ENCODE data around the gene FUCA1. TPM values are rescaled to one million over a fixed set of nuclear protein-coding genes. Genes with fewer than 3 reads are reported as not detected.

FUCA1 gene
- total RNA-seq, 1 experiment from 2014 or later = 20.7 TPM

DNA sequence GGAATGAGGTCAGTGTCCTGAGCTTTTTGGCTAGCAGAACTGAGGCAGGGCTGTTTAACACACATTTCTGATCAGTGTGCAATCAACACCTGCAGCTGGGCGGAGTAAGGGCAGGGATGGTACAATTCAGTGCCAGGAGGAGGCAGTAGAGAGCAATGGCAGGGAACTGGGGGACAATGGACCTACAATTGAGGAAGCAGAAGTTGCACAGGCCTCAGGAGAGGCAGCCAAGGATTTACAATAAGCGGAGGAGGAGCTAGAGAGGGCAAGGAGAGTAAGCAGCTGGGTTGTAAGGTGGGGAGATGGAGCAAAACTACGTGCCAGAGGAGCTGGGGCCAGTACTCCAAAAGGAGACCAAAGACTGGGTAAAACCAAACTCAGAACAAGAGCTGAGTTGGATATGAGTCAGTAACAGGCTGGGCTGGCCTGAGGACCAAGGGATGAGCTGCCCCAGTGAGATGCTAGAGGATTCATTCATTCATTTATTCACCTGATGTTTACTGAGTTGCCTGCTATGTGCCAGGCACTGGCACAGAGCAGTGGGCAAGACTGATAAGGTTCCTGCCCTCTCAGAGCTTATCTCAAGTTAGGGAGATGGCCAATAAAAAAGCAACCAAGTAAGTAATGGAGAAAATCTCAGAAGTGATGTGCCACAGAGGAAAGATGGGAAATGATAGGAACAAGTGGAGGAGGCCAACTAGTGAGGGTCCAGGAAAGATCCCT, 57.1 kb downstream of the FUCA1 start:
- H3K79me2 ChIP-seq (ENCODE audit: insufficient read depth, low read length) = no peaks in the 10 kb centered on the region
- no peak for DNase-seq (ENCODE audit: low read depth, low spot score)
- peaks cover 6 to 15% of the 10 kb centered on the region in 2 experiments; a peak in 2 of 4 replicates for H3K4me1 ChIP-seq (ENCODE audit: control insufficient read depth in 1 of 2, insufficient read depth in 2 of 2, low read length in 2 of 2)
- no peaks in the 10 kb centered on the region for H3K9me3 ChIP-seq (ENCODE audit: control insufficient read depth in 1 of 2, insufficient read depth in 1 of 2, low read depth in 1 of 2, low read length in 2 of 2)
- POLR2A ChIA-PET = interaction anchor here (0.7 kb wide), 1 partner anchor 106 kb away, joined by 4 read pairs; no protein-coding TSS in a partner anchor
- BruUV-seq (replicated peaks) = no TSS peak
- RAD21 ChIA-PET (ENCODE audit: low non-redundant PET in 1 of 2, low total read pairs in 2 of 2, uncharacterized antibody in 2 of 2, unreplicated experiment in 2 of 2) = interaction anchor here (2.0 to 2.3 kb wide), 2 partner anchors 106 kb away, joined by 5 to 11 read pairs; no protein-coding TSS in a partner anchor
- no peaks in the 10 kb centered on the region for H4K20me1 ChIP-seq (ENCODE audit: insufficient read depth)
- H3K9ac ChIP-seq (ENCODE audit: low read length) = no peak overlapping the region
- CTCF ChIA-PET = interaction anchor here (0.6 to 3.2 kb wide), 11 partner anchors 9 to 105 kb away, joined by 3 to 21 read pairs (median 5); partner anchors contain the start of genes GALE, HMGCL, LYPLA2 and PITHD1
- intact Hi-C loops (cut with micrococcal nuclease) = no loop called here
- no peak overlapping the region for H2AFZ ChIP-seq (ENCODE audit: low read depth, low read length, poor library complexity, severe bottlenecking)
- no peaks in the 10 kb centered on the region; a peak in 1 of 4 replicates for H3K36me3 ChIP-seq (ENCODE audit: control insufficient read depth in 1 of 2, insufficient read depth in 2 of 2, low read length in 2 of 2)
- ATAC-seq = peak; percentile 80
- no peak overlapping the region for H3K27ac ChIP-seq (ENCODE audit: low read depth, low read length)
- no peak overlapping the region for H3K4me3 ChIP-seq (replicated peaks in 1 of 2; ENCODE audit: low read depth in 1 of 2, low read length in 2 of 2)
- no peaks in the 10 kb centered on the region for H3K9me2 ChIP-seq (ENCODE audit: insufficient read depth)
- H3K4me2 ChIP-seq (ENCODE audit: low read length) = no peak overlapping the region
- H3K27me3 ChIP-seq (ENCODE audit: insufficient read depth, low read length) = no peaks in the 10 kb centered on the region
- TF ChIP-seq TCF7L2 (IDR thresholded peaks at IDR 0.05; ENCODE audit: borderline replicate concordance, extremely low read depth, insufficient read depth, insufficient read length) = no peak
- TF ChIP-seq YY1 (IDR thresholded peaks at IDR 0.05; ENCODE audit: extremely low read depth, insufficient replicate concordance, low read depth, low read length) = no peak
- TF ChIP-seq, protein P1, sequence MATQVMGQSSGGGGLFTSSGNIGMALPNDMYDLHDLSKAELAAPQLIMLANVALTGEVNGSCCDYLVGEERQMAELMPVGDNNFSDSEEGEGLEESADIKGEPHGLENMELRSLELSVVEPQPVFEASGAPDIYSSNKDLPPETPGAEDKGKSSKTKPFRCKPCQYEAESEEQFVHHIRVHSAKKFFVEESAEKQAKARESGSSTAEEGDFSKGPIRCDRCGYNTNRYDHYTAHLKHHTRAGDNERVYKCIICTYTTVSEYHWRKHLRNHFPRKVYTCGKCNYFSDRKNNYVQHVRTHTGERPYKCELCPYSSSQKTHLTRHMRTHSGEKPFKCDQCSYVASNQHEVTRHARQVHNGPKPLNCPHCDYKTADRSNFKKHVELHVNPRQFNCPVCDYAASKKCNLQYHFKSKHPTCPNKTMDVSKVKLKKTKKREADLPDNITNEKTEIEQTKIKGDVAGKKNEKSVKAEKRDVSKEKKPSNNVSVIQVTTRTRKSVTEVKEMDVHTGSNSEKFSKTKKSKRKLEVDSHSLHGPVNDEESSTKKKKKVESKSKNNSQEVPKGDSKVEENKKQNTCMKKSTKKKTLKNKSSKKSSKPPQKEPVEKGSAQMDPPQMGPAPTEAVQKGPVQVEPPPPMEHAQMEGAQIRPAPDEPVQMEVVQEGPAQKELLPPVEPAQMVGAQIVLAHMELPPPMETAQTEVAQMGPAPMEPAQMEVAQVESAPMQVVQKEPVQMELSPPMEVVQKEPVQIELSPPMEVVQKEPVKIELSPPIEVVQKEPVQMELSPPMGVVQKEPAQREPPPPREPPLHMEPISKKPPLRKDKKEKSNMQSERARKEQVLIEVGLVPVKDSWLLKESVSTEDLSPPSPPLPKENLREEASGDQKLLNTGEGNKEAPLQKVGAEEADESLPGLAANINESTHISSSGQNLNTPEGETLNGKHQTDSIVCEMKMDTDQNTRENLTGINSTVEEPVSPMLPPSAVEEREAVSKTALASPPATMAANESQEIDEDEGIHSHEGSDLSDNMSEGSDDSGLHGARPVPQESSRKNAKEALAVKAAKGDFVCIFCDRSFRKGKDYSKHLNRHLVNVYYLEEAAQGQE (IDR thresholded peaks at IDR 0.05; ENCODE audit: low read depth) = no peak
- no peak for TF ChIP-seq EZH2 (IDR thresholded peaks at IDR 0.05)
- peak; percentile 52 for TF ChIP-seq RAD21 (IDR thresholded peaks at IDR 0.05; ENCODE audit: low read depth)
- no peak for TF ChIP-seq ZNF274 (IDR thresholded peaks at IDR 0.05; ENCODE audit: low read depth, low read length)
- TF ChIP-seq EZH2phosphoT487 (IDR thresholded peaks at IDR 0.05; ENCODE audit: borderline replicate concordance) = no peak
- TF ChIP-seq EGR1 (IDR thresholded peaks at IDR 0.05; ENCODE audit: low read depth) = no peak
- TF ChIP-seq, protein P2, sequence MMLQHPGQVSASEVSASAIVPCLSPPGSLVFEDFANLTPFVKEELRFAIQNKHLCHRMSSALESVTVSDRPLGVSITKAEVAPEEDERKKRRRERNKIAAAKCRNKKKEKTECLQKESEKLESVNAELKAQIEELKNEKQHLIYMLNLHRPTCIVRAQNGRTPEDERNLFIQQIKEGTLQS (IDR thresholded peaks at IDR 0.05) = no peak
- no peak for TF ChIP-seq CBX3 (IDR thresholded peaks at IDR 0.05; ENCODE audit: low read depth)
- TF ChIP-seq, protein P3, sequence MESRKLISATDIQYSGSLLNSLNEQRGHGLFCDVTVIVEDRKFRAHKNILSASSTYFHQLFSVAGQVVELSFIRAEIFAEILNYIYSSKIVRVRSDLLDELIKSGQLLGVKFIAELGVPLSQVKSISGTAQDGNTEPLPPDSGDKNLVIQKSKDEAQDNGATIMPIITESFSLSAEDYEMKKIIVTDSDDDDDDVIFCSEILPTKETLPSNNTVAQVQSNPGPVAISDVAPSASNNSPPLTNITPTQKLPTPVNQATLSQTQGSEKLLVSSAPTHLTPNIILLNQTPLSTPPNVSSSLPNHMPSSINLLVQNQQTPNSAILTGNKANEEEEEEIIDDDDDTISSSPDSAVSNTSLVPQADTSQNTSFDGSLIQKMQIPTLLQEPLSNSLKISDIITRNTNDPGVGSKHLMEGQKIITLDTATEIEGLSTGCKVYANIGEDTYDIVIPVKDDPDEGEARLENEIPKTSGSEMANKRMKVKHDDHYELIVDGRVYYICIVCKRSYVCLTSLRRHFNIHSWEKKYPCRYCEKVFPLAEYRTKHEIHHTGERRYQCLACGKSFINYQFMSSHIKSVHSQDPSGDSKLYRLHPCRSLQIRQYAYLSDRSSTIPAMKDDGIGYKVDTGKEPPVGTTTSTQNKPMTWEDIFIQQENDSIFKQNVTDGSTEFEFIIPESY (IDR thresholded peaks at IDR 0.05; ENCODE audit: extremely low read depth, insufficient replicate concordance, low read length) = no peak
- TF ChIP-seq CEBPB (IDR thresholded peaks at IDR 0.05; ENCODE audit: low read depth) = no peak
- TF ChIP-seq, protein P4, sequence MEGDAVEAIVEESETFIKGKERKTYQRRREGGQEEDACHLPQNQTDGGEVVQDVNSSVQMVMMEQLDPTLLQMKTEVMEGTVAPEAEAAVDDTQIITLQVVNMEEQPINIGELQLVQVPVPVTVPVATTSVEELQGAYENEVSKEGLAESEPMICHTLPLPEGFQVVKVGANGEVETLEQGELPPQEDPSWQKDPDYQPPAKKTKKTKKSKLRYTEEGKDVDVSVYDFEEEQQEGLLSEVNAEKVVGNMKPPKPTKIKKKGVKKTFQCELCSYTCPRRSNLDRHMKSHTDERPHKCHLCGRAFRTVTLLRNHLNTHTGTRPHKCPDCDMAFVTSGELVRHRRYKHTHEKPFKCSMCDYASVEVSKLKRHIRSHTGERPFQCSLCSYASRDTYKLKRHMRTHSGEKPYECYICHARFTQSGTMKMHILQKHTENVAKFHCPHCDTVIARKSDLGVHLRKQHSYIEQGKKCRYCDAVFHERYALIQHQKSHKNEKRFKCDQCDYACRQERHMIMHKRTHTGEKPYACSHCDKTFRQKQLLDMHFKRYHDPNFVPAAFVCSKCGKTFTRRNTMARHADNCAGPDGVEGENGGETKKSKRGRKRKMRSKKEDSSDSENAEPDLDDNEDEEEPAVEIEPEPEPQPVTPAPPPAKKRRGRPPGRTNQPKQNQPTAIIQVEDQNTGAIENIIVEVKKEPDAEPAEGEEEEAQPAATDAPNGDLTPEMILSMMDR (IDR thresholded peaks at IDR 0.05 in 2 of 3, conservative IDR thresholded peaks at IDR 0.05 in 1 of 3; ENCODE audit: borderline replicate concordance in 1 of 3, insufficient read depth in 1 of 3, low read depth in 2 of 3, low read length in 2 of 3) = peak; percentile 56 to 85 (median 76); a peak in 5 of 6 replicates
- no peak for TF ChIP-seq POLR2AphosphoS5 (IDR thresholded peaks at IDR 0.05; ENCODE audit: low read depth, low read length)
- TF ChIP-seq POLR2A (IDR thresholded peaks at IDR 0.05; ENCODE audit: borderline replicate concordance, extremely low read depth, insufficient read depth, insufficient read length) = no peak

Data from HCT116 (cell line).